Body of pancreas (tissue), 4 donors: ENCODE measurements around the gene TPK1. TPM values are rescaled to one million over a fixed set of nuclear protein-coding genes. Genes with fewer than 3 reads are reported as not detected.

Experiments
- ATAC-seq: fragments of 150-250 bp; one replicate; pipeline ENCODE4 v1.9.1; 2016
- DNase-seq, 4 donors: peaks; one replicate each; pipeline ENCODE4 v3.0.0-alpha.2; 2019
- H3K27ac ChIP-seq, 4 donors: fragments of 200-600 bp; sonication (generic); 1 replicate in 3 of 4; 2 replicates in 1 of 4; pipeline versions ENCODE4 v1.5.1 to v1.6.1; 2016 to 2019; ENCODE audit warnings: mild to moderate bottlenecking in 1 of 4, mixed read lengths in 1 of 4, moderate library complexity in 1 of 4
- H3K27me3 ChIP-seq, 2 donors: fragments of 200-600 bp; sonication (generic); one replicate each; pipeline ENCODE4 v1.6.0; 2016; ENCODE audit warnings: mild to moderate bottlenecking in 1 of 2
- H3K36me3 ChIP-seq, 2 donors: fragments of 200-600 bp; sonication (generic); replicated peaks in 1 of 2; 2 replicates each; pipeline ENCODE4 v1.5.1; 2016; ENCODE audit warnings: low read depth in 2 of 2; ENCODE audit not compliant: insufficient read depth in 1 of 2
- H3K4me1 ChIP-seq: fragments of 200-600 bp; sonication (generic); one replicate; pipeline ENCODE4 v1.6.0; 2016
- H3K4me3 ChIP-seq, 2 donors: fragments of 200-600 bp; sonication (generic); 1 replicate in 1 of 2; 2 replicates in 1 of 2; pipeline ENCODE4 v1.5.1; 2016 to 2019
- H3K9me3 ChIP-seq, 3 donors: fragments of 200-600 bp; sonication (generic); 1 replicate in 2 of 3; 2 replicates in 1 of 3; pipeline ENCODE4 v1.5.1; 2016
- POLR2A ChIP-seq, 3 donors: fragments of 450-650 bp; IDR thresholded peaks; one replicate each; pipeline ENCODE4 v1.6.1; 2016; ENCODE audit warnings: antibody characterized with exemption in 3 of 3, mild to moderate bottlenecking in 2 of 3
- WGBS, 2 donors: methylation state at CpG; one replicate each; pipeline ENCODE4 v1.1.5; 2017; 5-methylcytosine and 5-hydroxymethylcytosine counted together
- intact Hi-C: fragments of 100-400 bp; cut with DNase I; formaldehyde crosslinking; loops from one replicate; pipeline ENCODE4 v1.15.1; 2023
- total RNA-seq, 2 donors: library from RNA; depleted of rRNA; stranded (reverse); fragments of >200 nt; gene quantifications; one replicate each; pipeline ENCODE4 v1.1.0, GENCODE V29; 2016
- TF ChIP-seq, protein P1 (sequence below), 7 experiments: fragments of 450-650 bp in 4 of 7; fragments of 200-600 bp in 3 of 7; sonication (generic) in 3 of 7; IDR thresholded peaks; one replicate each; pipeline ENCODE4 v1.5.1; 2016 to 2019; ENCODE audit warnings: antibody characterized with exemption in 7 of 7

Gene TPK1
- total RNA-seq, 2 donors from 2014 or later: 0.66 to 1.3 TPM

DNA sequence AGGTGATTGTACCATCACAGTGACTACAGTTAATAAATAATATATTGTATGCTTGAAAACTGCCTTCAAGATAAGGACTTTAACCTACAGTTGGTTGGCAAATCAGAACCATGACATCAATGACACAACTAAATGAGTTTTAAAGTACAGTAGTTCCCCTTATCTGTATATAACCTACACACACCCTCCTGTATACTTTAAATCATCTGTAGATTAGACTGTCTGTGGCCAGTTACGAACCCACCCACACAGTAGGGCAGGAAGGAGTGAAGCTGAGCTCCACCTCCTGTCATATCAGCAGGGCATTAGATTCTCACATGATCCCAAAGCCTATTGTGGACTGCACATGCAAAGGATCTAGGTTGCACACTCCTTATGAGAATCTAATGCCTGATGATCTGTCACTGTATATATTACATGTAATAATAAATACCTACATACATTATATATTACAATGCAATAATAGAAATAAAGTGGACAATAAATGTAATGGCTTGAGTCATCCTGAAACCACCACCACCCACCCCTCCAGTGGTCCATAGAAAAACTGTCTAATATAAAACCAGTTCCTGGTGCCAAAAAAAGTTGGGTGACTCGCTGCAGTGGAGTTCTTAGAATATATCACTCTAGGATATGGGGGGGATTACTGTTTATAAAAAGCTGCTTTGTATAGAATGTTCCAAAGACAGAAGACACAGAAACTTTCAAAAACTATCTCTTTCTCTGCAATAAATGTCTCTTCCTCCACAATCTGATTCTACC, 5.6 kb downstream of the TPK1 start:
- Histone ChIP-seq H3K4me3 (no peak overlapping the region), H3K36me3 (no peaks in the 10 kb centered on the region), H3K9me3 (no peaks in the 10 kb centered on the region), H3K27me3 (no peaks in the 10 kb centered on the region), H3K27ac (no peak overlapping the region), H3K4me1 (peaks cover 19% of the 10 kb centered on the region)
- ATAC-seq (no peak), DNase-seq (no peak)
- 85 to 86% methylated on average over 2 of the region's 2 CpGs for WGBS, 2 donors
- TF ChIP-seq, protein P1, sequence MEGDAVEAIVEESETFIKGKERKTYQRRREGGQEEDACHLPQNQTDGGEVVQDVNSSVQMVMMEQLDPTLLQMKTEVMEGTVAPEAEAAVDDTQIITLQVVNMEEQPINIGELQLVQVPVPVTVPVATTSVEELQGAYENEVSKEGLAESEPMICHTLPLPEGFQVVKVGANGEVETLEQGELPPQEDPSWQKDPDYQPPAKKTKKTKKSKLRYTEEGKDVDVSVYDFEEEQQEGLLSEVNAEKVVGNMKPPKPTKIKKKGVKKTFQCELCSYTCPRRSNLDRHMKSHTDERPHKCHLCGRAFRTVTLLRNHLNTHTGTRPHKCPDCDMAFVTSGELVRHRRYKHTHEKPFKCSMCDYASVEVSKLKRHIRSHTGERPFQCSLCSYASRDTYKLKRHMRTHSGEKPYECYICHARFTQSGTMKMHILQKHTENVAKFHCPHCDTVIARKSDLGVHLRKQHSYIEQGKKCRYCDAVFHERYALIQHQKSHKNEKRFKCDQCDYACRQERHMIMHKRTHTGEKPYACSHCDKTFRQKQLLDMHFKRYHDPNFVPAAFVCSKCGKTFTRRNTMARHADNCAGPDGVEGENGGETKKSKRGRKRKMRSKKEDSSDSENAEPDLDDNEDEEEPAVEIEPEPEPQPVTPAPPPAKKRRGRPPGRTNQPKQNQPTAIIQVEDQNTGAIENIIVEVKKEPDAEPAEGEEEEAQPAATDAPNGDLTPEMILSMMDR (IDR thresholded peaks at IDR 0.05): no peak
- TF ChIP-seq POLR2A (IDR thresholded peaks at IDR 0.05): no peak
- intact Hi-C loops: no loop called here

DNA sequence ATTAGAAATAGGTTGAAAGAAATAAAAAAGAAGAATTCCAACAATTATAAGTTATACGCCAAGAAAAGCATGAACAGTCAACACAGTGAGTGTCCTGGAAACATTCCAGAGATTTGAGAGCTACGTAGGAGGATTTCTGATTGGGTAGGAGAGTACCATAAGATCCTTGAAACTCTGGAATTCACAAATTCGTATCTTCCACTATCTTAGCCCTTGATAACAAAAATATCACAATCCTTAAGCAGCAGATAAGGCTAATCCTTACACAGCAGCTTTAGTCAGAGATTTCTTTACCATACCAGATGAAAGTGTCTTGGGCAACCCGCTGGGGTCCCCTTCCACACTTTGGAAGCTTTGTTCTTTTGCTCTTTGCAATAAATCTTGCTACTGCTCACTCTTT, 8.2 kb downstream of the TPK1 start:
- no peak for ATAC-seq
- no peak for DNase-seq
- TF ChIP-seq, protein P1 (IDR thresholded peaks at IDR 0.05): no peak
- no peak for TF ChIP-seq POLR2A (IDR thresholded peaks at IDR 0.05)
- H3K4me3 ChIP-seq: no peak overlapping the region
- 50 to 56% methylated on average over 4 of the region's 4 CpGs for WGBS, 2 donors
- intact Hi-C loops: no loop called here
- no peaks in the 10 kb centered on the region for H3K9me3 ChIP-seq
- no peaks in the 10 kb centered on the region for H3K27me3 ChIP-seq
- peaks cover 5% of the 10 kb centered on the region for H3K4me1 ChIP-seq
- H3K36me3 ChIP-seq: no peaks in the 10 kb centered on the region
- no peak overlapping the region for H3K27ac ChIP-seq

DNA sequence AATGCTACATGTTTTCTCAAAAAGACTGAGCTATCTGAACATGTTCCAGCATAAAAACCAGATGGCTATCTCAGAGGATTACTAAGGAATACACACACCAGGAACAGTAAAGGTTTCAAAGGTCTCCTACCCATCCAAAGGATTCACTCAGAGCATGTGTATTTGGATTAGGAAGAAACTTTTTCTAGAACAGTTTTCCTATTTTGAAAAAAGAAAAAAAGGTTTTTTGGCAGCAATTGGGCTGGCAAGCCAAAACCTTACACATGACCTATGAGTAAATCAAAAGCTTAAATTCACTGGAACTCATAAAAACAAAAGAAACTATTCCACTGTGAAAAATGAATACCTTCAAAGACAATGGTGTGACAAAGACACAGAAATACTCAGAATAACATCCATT, 9.6 kb downstream of the TPK1 start:
- ATAC-seq (no peak), DNase-seq (no peak)
- Histone ChIP-seq H3K36me3 (no peaks in the 10 kb centered on the region), H3K9me3 (no peaks in the 10 kb centered on the region), H3K4me1 (peaks cover 11% of the 10 kb centered on the region), H3K27ac (no peak overlapping the region), H3K4me3 (no peak overlapping the region), H3K27me3 (no peaks in the 10 kb centered on the region)
- intact Hi-C loops: no loop called here
- no peak for TF ChIP-seq POLR2A (IDR thresholded peaks at IDR 0.05)
- TF ChIP-seq, protein P1 (IDR thresholded peaks at IDR 0.05): no peak

- intact Hi-C loops: no loop called here
- no peak for ATAC-seq
- peaks cover 11% of the 10 kb centered on the region for H3K4me1 ChIP-seq
- no peak overlapping the region for H3K27ac ChIP-seq
- TF ChIP-seq, protein P1 (IDR thresholded peaks at IDR 0.05): no peak
- no peak for TF ChIP-seq POLR2A (IDR thresholded peaks at IDR 0.05)
- H3K27me3 ChIP-seq: no peaks in the 10 kb centered on the region
- WGBS, 2 donors: 61 to 65% methylated on average over 3 of the region's 3 CpGs
- H3K9me3 ChIP-seq: no peaks in the 10 kb centered on the region
- H3K36me3 ChIP-seq: no peaks in the 10 kb centered on the region
- no peak overlapping the region for H3K4me3 ChIP-seq
- no peak for DNase-seq
Observed at GRCh38 chr7:144824360-144824759, 11.5 kb downstream of the TPK1 start.

GRCh38 chr7:144822223-144822622, 13.6 kb downstream of the TPK1 start:
- TF ChIP-seq POLR2A (IDR thresholded peaks at IDR 0.05): no peak
- TF ChIP-seq, protein P1 (IDR thresholded peaks at IDR 0.05): no peak
- ATAC-seq (peak; percentile 62), DNase-seq (peak in 2 of 4 donors; percentile 14 to 16)
- intact Hi-C loops: no loop called here
- Histone ChIP-seq H3K4me3 (no peak overlapping the region), H3K9me3 (no peaks in the 10 kb centered on the region), H3K27ac (peak overlapping the region in 2 of 4 donors; percentile 42 to 43), H3K27me3 (no peaks in the 10 kb centered on the region), H3K4me1 (peaks cover 11% of the 10 kb centered on the region), H3K36me3 (no peaks in the 10 kb centered on the region)
- WGBS, 2 donors: 26 to 41% methylated on average over 3 of the region's 3 CpGs
